Measurements from ENCODE around the gene ZNF83.

GRCh38 chr19:52648336-52649016 is 10.3 kb upstream of the ZNF83 start:
- no peak for TF ChIP-seq CTCF (IDR thresholded peaks at IDR 0.05)
- no peak for TF ChIP-seq TCF7L2 (IDR thresholded peaks at IDR 0.05; ENCODE audit: low read depth, low read length)
- TF ChIP-seq SIN3A (IDR thresholded peaks at IDR 0.05; ENCODE audit: borderline replicate concordance, insufficient read depth, low read depth, low read length) = no peak
- no peak for TF ChIP-seq REST (IDR thresholded peaks at IDR 0.05; ENCODE audit: insufficient read depth in 1 of 2, low read depth in 2 of 2, low read length in 1 of 2)
